C1 segment of cervical spinal cord (tissue), 14 donors: ENCODE data around the gene TNNT2.

Source experiments
- DNase-seq, 14 donors: peaks; one replicate each; lab custom pipeline; 2025; lab: John Stamatoyannopoulos, UW

Gene TNNT2

DNA sequence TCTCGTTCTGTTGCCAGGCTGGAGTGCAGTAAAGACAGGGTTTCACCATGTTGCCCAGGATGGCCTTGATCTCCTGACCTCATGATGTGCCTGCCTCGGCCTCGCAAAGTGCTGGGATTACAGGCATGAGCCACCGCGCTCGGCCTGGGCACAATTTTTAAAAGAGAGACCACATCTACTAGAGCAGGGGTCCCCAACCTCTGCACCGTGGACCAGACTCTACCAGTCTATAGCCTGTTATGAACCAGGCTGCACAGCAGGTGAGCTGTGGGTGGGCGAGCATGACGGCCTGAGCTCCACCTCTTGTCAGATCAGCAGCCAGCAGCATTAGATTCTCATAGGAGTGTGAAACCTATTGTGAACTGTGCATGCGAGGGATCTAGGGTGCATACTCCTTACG lies 20.8 kb downstream of the TNNT2 start:
- no peak for DNase-seq

GRCh38 chr1:201356236-201356635 lies 21.2 kb downstream of the TNNT2 start:
- DNase-seq: no peak

GRCh38 chr1:201355471-201355870 lies 22.0 kb downstream of the TNNT2 start:
- no peak for DNase-seq

DNA sequence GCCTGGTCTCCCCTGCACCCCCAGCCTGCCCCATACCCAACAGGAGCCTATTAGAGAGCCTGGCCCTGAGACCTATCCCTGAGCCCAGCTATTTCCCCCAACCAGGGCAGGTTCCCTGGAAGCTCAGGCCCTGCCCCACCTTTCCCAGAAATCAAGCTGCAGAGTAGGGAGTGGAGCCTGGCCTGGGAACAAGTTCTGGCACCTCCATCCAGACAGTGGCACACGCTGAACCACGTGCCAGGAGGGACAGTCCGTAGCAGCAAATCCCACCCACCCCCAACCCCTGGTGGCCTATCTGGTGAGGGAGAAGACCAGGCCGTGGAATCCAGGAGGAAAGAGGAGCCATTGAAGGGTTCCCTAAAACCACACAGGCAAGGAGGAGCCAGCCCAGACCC lies 22.6 kb downstream of the TNNT2 start:
- no peak for DNase-seq

DNA sequence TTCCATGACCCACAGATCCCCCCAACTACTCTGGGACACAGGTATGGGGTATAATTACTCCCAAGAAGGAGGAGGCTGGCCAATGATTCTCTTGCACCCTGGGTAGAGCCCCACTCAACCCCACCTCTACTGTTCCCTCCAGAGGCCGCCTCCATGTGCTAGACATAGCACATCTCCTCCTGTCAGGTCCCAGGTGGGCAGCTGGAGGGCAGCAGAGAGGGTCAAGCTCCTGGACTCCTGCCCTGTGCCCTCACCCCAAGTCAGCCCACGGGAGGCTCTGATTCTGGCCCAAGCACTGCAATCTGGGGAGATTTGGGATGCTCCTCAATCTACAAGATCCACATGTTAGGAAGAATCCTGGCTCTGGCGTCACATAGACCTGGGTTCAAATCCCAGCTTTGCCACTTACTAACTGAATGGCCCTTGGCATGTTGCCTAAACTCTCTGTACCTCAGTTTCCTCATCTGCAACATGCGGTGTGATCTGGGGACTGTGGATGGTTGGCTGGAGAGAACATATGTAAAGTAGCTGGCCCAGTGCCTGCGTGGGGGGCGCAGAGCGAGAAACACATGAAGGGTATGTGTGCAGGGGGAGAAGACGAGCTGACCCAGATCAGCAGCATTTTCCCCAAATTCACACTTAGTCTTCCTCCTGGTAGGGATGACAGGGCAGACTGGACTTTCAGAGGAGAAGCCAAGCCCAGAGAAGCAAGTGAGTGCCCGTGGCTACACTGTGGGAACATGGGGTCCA lies 23.2 kb downstream of the TNNT2 start:
- DNase-seq: no peak

DNA sequence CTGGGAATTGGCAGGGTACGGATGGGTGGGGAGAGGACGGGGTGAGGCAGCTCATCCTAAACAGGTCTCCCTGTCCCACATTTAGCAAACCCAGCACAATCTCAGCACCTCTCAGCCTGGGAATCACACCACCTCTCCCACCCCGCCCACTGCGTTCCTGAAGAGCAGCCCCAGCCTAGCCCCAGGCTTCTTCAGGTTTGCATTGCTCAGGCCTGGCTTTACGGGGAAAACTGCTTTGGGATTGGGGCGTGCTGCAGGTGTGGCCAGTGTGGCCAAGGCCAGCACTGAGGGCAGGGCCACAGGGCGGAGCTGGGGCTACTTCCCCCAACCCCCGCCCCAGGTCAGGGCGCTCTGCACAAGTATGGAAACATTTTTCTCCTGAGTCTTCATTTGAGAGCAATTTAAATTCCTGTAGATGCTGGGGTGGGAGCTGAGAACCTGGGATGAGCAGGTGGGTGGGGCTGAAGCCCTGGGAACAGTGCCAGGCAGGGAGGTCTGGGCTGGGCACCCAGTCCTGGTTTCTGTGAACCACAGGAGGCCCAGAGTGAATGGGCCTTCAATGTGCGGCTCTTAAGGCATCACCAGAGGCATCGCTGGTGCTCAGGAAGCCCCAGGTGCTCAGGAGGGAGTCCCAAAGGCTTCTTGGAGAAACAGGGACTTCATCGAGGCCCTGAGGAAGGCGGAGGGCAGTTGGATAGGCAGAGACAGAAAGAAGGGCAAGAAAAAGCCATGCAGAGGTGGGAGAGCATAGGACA lies 24.1 kb downstream of the TNNT2 start:
- DNase-seq: no peak

DNA sequence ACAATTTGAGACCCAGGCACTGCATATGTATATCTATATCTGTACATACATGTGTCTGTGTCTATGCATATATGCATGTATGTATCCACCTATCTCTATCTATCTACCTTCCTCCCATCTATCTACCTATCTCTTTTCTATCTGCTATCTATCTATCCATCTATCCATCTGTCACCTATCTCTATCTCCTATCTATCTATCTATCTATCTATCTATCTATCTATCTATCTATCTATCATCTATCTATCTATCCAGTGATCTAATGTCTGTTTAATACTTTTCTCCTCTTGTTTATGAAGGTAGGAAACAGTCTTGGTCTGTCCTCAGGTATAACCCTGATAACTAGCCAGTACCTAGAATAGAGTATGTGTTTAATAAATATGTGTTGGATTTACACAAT lies 25.9 kb downstream of the TNNT2 start:
- DNase-seq: no peak

- no peak for DNase-seq
Observed at GRCh38 chr1:201350884-201351283, 26.6 kb downstream of the TNNT2 start.

DNA sequence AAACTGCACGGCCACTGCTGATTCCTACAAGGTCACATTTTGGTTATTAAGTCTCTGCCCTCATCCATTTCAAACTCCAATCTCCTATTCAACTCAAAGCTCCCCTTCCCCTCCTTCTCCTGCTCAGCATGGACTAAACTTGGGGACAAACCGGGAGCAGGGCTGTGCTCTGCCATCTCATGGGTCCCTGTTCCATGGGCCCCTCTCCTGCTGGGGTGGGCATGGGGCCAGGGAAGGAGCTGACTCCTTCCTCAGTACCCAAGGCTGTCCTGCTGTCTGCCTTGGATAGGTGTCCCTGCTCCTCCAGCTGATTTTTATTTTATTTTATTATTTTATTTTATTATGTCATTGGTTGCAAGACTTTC lies 27.1 kb downstream of the TNNT2 start:
- DNase-seq: no peak

DNA sequence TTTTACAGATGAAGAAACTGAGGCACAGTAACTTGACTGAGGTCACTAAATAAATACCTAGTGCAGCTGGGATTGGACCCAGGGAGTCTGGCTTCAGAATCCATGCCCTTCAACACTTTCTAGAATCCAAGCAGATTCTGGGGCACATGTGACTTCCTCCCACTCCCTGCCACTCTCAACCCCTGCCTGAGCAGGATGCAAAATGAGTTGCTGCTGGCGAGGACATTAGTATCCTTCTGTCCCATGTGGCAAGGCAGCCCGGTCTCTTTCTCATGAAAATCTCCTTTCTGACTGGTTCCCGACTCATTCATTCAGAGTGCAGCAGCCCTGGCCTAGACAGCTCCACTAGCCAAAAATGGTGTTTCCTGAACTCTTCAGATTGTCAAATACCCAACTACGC lies 28.4 kb downstream of the TNNT2 start:
- DNase-seq: peak in 4 of 14 donors; percentile 2 to 22 (median 12)

- no peak for DNase-seq
Observed at GRCh38 chr1:201348211-201348566, 29.3 kb downstream of the TNNT2 start.

- no peak for DNase-seq
Observed at GRCh38 chr1:201347498-201348210, 29.8 kb downstream of the TNNT2 start.

GRCh38 chr1:201346987-201347386 lies 30.5 kb downstream of the TNNT2 start:
- DNase-seq: no peak

- no peak for DNase-seq
Observed at GRCh38 chr1:201346337-201346939, 31.0 kb downstream of the TNNT2 start.

GRCh38 chr1:201345081-201345355 lies 32.5 kb downstream of the TNNT2 start:
- no peak for DNase-seq

DNA sequence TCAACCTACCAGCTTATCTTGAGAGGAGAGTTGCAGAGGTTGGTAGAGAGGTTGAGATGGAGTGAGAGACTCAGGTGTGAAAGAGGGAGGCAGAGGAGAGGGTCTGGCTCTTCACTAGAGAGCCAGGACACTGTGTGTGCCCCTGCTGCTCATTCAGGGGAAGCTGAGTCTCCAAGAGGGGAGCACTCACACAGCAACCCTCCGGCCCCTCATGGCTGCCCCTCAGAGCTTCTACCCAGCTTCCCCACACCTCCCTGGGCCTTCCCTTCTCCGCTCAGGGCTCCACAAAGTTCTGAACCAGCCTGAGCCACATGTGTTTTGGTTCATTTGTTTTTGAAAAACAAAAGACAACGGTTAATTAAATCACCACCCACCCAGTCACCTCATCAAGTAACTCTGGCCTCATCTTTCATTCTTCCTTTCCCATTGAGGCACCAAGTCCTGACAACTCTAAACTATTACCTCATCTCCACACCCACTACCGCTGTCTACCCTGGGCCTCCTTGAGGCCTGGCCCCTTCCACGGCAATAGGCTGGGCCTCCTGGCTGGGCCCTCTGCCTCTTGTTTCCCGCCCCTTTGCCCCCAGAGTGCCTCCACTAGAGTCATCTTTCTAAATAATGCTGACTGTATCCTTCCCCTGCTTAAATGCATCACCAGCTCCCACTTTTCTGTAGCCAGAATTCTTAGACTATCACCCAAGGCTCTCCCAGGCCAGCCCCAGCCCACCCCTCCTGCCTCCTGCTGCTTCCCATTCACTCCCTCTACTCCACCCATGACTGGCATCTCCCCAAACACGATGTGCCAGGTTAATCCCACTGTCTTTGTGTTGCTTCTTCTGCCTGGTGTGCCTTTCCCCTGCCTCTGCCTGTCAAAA lies 33.0 kb downstream of the TNNT2 start:
- no peak for DNase-seq

DNA sequence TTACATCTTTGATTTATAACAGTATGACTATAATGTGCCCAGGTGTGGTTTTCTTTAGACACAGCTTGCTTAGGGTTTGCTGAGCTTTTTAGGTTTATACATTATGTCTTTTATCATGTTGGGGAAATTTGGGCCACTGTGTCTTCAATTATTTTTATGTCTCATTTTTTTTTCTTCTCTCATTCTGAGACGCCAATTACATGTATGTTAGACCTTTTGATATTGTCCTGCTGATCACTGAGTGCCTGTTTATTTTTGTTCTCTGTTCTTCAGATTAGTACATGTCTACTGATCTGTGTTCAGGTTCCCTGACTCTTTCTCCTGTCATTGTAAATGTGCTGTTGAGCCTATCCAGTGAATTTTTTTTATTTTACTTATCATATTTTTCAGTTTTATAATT lies 36.1 kb downstream of the TNNT2 start:
- no peak for DNase-seq

GRCh38 chr1:201336711-201337450 lies 40.6 kb downstream of the TNNT2 start:
- no peak for DNase-seq

GRCh38 chr1:201335901-201336300 lies 41.6 kb downstream of the TNNT2 start:
- DNase-seq: no peak

- DNase-seq: no peak
Observed at GRCh38 chr1:201335174-201335870, 42.2 kb downstream of the TNNT2 start.
